ENCODE results near the gene ACBD4.

- TF ChIP-seq CTCF (IDR thresholded peaks at IDR 0.05) (no peak), ZFX (IDR thresholded peaks at IDR 0.05; ENCODE audit: borderline replicate concordance) (no peak)
These were observed 12.9 kb downstream of the ACBD4 start, which contains the start of gene HEXIM1 for GRCh38 chr17:45148183-45149036.
